ENCODE measurements around the gene FN3KRP. TPM values are rescaled to one million over a fixed set of nuclear protein-coding genes. Genes with fewer than 3 reads are reported as not detected.

FN3KRP gene
- total RNA-seq, 1 donor from 2014 or later, result 10.6 TPM

DNA sequence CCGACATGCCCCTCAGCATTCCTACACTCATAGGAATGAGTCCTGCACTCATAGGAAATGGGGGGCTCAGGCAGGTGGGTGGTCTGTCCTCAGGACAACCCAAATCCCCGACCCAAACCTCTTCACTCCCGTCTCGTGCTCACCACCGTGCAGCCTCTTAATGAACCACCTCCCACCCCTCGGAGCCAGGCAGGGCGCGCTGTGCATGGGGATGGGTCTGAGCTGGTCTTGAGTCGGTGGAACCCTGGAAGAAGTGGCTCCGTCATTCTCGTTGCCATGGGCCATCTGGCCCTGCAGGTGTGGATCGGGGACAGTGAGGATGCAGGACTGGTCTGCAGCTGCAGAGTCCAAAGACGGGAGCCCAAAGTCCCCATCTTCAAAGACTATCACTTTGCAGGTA, 11.6 kb upstream of the FN3KRP start:
- Histone ChIP-seq H3K4me1 (peaks cover 11% of the 10 kb centered on the region), H3K27ac (no peak overlapping the region), H3K27me3 (no peaks in the 10 kb centered on the region), H3K9me3 (no peaks in the 10 kb centered on the region), H3K36me3 (no peaks in the 10 kb centered on the region), H3K4me3 (no peak overlapping the region)
- DNase-seq (ENCODE audit: extremely low spot score in 2 of 2), result no peak
- TF ChIP-seq POLR2A (IDR thresholded peaks at IDR 0.05) (no peak), POLR2AphosphoS5 (IDR thresholded peaks at IDR 0.05; ENCODE audit: insufficient read depth in 1 of 2, low read depth in 1 of 2) (no peak)
- TF ChIP-seq, protein P1, sequence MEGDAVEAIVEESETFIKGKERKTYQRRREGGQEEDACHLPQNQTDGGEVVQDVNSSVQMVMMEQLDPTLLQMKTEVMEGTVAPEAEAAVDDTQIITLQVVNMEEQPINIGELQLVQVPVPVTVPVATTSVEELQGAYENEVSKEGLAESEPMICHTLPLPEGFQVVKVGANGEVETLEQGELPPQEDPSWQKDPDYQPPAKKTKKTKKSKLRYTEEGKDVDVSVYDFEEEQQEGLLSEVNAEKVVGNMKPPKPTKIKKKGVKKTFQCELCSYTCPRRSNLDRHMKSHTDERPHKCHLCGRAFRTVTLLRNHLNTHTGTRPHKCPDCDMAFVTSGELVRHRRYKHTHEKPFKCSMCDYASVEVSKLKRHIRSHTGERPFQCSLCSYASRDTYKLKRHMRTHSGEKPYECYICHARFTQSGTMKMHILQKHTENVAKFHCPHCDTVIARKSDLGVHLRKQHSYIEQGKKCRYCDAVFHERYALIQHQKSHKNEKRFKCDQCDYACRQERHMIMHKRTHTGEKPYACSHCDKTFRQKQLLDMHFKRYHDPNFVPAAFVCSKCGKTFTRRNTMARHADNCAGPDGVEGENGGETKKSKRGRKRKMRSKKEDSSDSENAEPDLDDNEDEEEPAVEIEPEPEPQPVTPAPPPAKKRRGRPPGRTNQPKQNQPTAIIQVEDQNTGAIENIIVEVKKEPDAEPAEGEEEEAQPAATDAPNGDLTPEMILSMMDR (IDR thresholded peaks at IDR 0.05), result no peak
- intact Hi-C loops (cut with DNase I), result no loop called here

DNA sequence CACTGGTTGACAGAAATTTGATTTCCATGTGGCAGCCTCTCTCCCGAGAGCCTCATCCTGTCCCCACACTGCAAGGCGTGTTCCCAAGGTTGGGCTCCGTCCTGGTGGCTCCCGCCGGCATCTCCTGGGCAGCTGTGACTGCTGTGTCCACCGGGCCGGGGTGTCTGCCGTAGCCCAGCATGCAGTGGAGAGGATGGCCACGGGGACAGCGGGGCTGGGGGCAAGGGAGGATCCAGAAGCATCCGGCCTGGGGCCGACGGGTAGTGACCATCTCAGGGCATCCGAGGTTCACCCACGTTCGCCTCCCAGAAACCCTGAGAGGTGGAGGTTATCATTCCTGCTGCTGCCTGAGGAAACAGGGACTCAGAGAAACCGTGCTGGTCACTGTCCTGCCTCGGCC, 10.8 kb upstream of the FN3KRP start:
- H3K36me3 ChIP-seq, result no peaks in the 10 kb centered on the region
- no peaks in the 10 kb centered on the region for H3K27me3 ChIP-seq
- TF ChIP-seq POLR2A (IDR thresholded peaks at IDR 0.05) (no peak), POLR2AphosphoS5 (IDR thresholded peaks at IDR 0.05; ENCODE audit: insufficient read depth in 1 of 2, low read depth in 1 of 2) (no peak)
- TF ChIP-seq, protein P1 (IDR thresholded peaks at IDR 0.05), result no peak

DNA sequence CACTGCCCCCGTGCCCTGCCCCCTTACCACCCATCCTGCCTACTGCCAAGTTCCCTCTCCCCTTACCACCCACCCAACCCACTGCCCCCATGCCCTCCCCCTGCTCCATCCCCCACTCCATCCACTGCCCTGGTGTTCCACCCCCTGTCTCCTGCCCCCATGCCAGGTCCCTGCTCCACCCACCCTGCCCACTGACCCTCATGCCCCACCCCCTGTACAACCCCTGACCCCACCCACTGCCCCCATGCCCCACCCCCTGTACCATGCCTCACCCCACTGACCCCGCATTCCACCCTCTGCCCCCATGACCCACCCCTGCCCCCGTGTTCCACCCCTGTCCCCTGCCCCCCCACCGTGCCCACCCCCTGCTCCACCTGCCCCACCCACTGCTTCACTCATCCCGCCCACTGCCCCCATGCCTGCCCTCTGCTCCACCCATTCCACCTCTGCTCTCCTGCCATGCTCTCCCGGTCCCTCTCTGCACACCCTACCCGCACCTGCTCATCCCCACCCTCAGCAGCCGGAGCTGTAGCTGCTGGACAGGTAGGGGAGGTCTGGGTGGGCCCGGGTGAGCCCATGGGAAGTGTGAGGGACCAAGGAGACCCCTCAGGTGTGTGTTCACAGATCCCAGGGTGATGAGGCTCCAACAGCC, 7.4 kb upstream of the FN3KRP start:
- intact Hi-C loops (cut with DNase I), result no loop called here
- no peak for DNase-seq (ENCODE audit: extremely low spot score in 2 of 2)

More for the DNA sequence above, 10.8 kb upstream of the FN3KRP start:
- no peak overlapping the region for H3K4me3 ChIP-seq
- H3K9me3 ChIP-seq, result no peaks in the 10 kb centered on the region
- H3K27ac ChIP-seq, result no peak overlapping the region
- intact Hi-C loops (cut with DNase I), result no loop called here
- H3K4me1 ChIP-seq, result peaks cover 11% of the 10 kb centered on the region
- DNase-seq (ENCODE audit: extremely low spot score in 2 of 2), result no peak

DNA sequence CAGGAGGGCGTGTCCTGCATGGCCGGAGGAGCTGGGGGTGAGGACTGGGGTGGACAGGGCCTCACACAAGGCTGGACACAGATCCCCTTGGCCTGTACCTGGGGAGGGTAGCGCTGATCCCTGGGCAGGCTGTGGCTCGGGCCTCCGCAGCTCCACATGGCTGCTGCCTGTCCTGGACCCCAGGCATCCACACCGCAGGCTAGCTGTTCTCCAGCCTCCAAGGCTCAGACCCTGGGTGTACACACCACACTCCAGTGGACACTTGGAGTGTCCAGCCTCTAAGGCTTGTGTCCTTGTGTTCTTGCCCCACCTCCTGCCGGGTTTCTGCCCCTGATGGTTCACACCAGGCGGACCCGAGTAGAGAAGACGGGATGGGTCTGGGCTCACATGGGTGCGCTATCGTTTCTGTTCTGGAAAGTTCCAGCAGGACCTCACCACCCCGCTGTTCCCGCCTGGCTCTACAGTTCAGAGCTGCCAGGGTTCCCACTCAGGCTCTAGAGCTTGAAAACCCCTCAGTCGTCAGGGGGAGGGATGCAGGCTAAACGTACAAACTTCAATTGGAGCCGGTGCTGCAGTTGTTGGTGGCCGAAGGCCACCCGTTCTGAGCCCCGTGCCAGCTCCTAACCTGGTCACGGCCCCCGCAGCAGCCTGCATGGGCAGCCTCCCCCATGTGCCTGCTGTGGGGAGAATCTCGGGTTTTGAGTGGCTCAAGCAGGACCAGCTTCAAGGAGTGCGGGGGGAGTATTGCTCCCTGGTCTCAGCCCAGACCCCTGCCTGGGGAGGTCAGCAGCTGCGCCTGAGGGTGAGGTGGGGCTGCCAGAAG, 6.6 kb upstream of the FN3KRP start:
- H3K9me3 ChIP-seq, result no peaks in the 10 kb centered on the region
- H3K4me1 ChIP-seq, result no peaks in the 10 kb centered on the region
- intact Hi-C loops (cut with DNase I), result no loop called here
- no peak overlapping the region for H3K4me3 ChIP-seq
- no peak overlapping the region for H3K27ac ChIP-seq
- no peak for DNase-seq (ENCODE audit: extremely low spot score in 2 of 2)
- H3K36me3 ChIP-seq, result no peaks in the 10 kb centered on the region
- TF ChIP-seq, protein P1 (IDR thresholded peaks at IDR 0.05), result no peak
- TF ChIP-seq POLR2A (IDR thresholded peaks at IDR 0.05), result no peak
- TF ChIP-seq POLR2AphosphoS5 (IDR thresholded peaks at IDR 0.05; ENCODE audit: insufficient read depth in 1 of 2, low read depth in 1 of 2), result no peak
- no peaks in the 10 kb centered on the region for H3K27me3 ChIP-seq

More for the DNA sequence above, 7.4 kb upstream of the FN3KRP start:
- no peaks in the 10 kb centered on the region for H3K9me3 ChIP-seq
- H3K36me3 ChIP-seq, result no peaks in the 10 kb centered on the region
- no peak overlapping the region for H3K4me3 ChIP-seq
- no peak for TF ChIP-seq POLR2A (IDR thresholded peaks at IDR 0.05)
- TF ChIP-seq, protein P1 (IDR thresholded peaks at IDR 0.05), result no peak
- TF ChIP-seq POLR2AphosphoS5 (IDR thresholded peaks at IDR 0.05; ENCODE audit: insufficient read depth in 1 of 2, low read depth in 1 of 2), result no peak
- no peak overlapping the region for H3K27ac ChIP-seq
- no peaks in the 10 kb centered on the region for H3K27me3 ChIP-seq
- H3K4me1 ChIP-seq, result no peaks in the 10 kb centered on the region
